Measurements from ENCODE around the gene SCN10A. TPM values are rescaled to one million over a fixed set of nuclear protein-coding genes. Genes with fewer than 3 reads are reported as not detected.

Gene SCN10A
- total RNA-seq, 2 donors from 2014 or later: not detected

DNA sequence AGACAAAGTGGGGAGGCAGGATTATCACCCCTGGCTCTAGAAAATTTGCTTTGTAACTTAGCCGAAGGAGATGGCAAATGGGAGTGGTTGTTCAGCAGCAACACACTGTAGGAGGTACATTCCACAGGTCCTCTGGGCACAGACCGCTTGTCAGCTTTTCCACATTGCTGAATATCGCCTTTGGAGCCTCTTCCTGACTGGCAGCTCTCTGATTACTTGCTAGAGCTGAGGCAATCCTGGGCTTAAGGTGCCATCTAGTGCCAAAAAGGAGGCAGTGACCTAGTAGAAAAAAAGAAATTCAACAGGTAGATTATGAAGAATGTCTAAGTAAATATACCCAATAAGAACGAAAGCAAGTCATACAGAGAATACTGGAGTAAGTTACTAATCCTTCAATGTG, 153.5 kb downstream of the SCN10A start:
- H3K36me3 ChIP-seq (replicated peaks in 1 of 2; ENCODE audit: insufficient read depth in 1 of 2, low read depth in 2 of 2): no peaks in the 10 kb centered on the region
- no peak overlapping the region for H3K4me3 ChIP-seq
- WGBS, 2 donors: 24 to 46% methylated on average over 4 of the region's 4 CpGs
- H3K9me3 ChIP-seq: no peaks in the 10 kb centered on the region
- intact Hi-C loops (cut with DNase I): no loop called here
- no peak for DNase-seq
- H3K4me1 ChIP-seq: no peaks in the 10 kb centered on the region
- ATAC-seq: no peak
- TF ChIP-seq CTCF (IDR thresholded peaks at IDR 0.05) (peak in 1 of 7 experiments; percentile 3), POLR2A (IDR thresholded peaks at IDR 0.05) (no peak)
- peaks cover 0 to 7% of the 10 kb centered on the region in 2 donors for H3K27me3 ChIP-seq
- H3K27ac ChIP-seq: no peak overlapping the region

DNA sequence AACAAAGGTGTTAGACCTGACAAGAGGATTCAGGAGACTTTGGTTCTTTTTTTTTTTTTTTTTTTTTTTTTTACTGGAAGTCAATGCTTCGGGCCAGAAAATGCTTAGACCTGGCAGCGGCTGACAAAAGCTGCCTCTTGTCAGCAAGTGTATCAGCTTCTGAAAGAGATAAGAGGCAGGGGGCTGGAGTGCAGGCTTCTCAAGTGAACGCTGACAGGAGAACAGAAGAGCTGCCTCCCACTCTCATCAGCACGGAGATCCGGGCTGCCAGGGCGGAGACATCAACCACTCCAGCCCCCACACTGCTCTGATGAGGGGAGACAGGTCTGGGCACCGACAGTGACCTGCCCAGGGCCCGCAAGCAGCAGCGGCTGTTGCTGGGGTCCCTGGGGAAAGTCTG, 157.2 kb downstream of the SCN10A start:
- H3K27ac ChIP-seq: no peak overlapping the region
- DNase-seq (no peak), ATAC-seq (no peak)
- H3K4me1 ChIP-seq: no peaks in the 10 kb centered on the region
- H3K9me3 ChIP-seq: no peaks in the 10 kb centered on the region
- H3K4me3 ChIP-seq: no peak overlapping the region
- no peaks in the 10 kb centered on the region for H3K36me3 ChIP-seq (replicated peaks in 1 of 2; ENCODE audit: insufficient read depth in 1 of 2, low read depth in 2 of 2)
- no peak for TF ChIP-seq CTCF (IDR thresholded peaks at IDR 0.05)
- intact Hi-C loops (cut with DNase I): loop anchor here (10.0 kb wide), 1 partner anchor 134 kb away; no protein-coding TSS in a partner anchor
- WGBS, 2 donors: 10 to 19% methylated on average over 6 to 9 of the region's 9 CpGs
- peaks cover 0 to 7% of the 10 kb centered on the region in 2 donors for H3K27me3 ChIP-seq

GRCh38 chr3:38657369-38657768, 158.6 kb downstream of the SCN10A start:
- no peaks in the 10 kb centered on the region for H3K4me1 ChIP-seq
- H3K9me3 ChIP-seq: no peaks in the 10 kb centered on the region
- no peak overlapping the region for H3K4me3 ChIP-seq
- peaks cover 0 to 7% of the 10 kb centered on the region in 2 donors for H3K27me3 ChIP-seq
- no peaks in the 10 kb centered on the region for H3K36me3 ChIP-seq (replicated peaks in 1 of 2; ENCODE audit: insufficient read depth in 1 of 2, low read depth in 2 of 2)
- 32 to 45% methylated on average over 5 of the region's 5 CpGs for WGBS, 2 donors
- TF ChIP-seq CTCF (IDR thresholded peaks at IDR 0.05): no peak
- no peak for TF ChIP-seq POLR2A (IDR thresholded peaks at IDR 0.05)
- H3K27ac ChIP-seq: no peak overlapping the region
- ATAC-seq (no peak), DNase-seq (no peak)
- intact Hi-C loops (cut with DNase I): loop anchor here (10.0 kb wide), 1 partner anchor 133 kb away; no protein-coding TSS in a partner anchor

DNA sequence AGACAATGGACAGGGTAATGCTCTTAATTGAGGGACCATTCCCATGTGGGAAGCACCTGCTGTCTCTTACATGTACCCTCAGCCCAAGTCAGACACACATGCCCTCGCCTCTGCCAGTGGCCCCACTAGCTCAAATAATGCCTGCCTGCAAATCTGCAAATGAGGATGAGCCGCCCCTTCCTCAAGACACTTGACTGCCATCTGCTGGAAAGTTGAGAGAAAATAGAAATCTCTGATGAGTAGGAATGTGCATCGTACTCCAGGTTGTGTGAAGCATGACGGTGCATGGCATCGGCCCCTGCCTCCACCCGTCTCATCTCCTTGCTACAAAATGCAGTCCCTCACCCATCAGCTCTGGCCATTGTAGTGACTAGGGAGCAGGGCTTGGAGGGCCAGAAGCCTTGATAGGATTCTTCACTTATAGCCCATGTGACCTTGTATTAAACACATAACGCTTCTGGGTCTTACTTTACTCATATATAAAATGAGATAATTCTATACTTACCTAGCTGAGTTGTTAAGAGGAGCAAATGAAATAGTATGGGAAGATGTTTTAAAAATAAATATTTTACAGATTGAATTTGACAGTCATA, 160.2 kb downstream of the SCN10A start:
- Histone ChIP-seq H3K9me3 (no peaks in the 10 kb centered on the region), H3K27ac (no peak overlapping the region), H3K27me3 (peaks cover 0 to 7% of the 10 kb centered on the region in 2 donors), H3K4me1 (peaks cover 4% of the 10 kb centered on the region), H3K36me3 (replicated peaks in 1 of 2; ENCODE audit: insufficient read depth in 1 of 2, low read depth in 2 of 2) (no peaks in the 10 kb centered on the region), H3K4me3 (no peak overlapping the region)
- intact Hi-C loops (cut with DNase I): loop anchor here (10.0 kb wide), 1 partner anchor 131 kb away; no protein-coding TSS in a partner anchor
- peak in 5 of 7 experiments; percentile 20 to 34 (median 31) for TF ChIP-seq CTCF (IDR thresholded peaks at IDR 0.05)
- no peak for TF ChIP-seq POLR2A (IDR thresholded peaks at IDR 0.05)
- DNase-seq (no peak), ATAC-seq (peak; percentile 9)
- 9 to 10% methylated on average over 7 of the region's 7 CpGs for WGBS, 2 donors

All from body of pancreas (tissue), 4 donors.